Testis (tissue), 2 donors: ENCODE results near the gene FAM53B.

ENCODE experiments used
- CTCF ChIP-seq, 3 experiments: fragments of 450-650 bp in 2 of 3; fragments of 200-600 bp in 1 of 3; sonication (generic) in 1 of 3; IDR thresholded peaks; one replicate each; pipeline ENCODE4 v1.5.1; 2016 to 2019; ENCODE audit warnings: antibody characterized with exemption in 3 of 3, mild to moderate bottlenecking in 2 of 3, moderate library complexity in 1 of 3
- POLR2A ChIP-seq: fragments of 450-650 bp; IDR thresholded peaks from one replicate; pipeline ENCODE4 v1.6.1; 2017; ENCODE audit warnings: antibody characterized with exemption, mild to moderate bottlenecking, moderate library complexity

GRCh38 chr10:124588736-124589490 lies 155.3 kb downstream of the FAM53B start:
- TF ChIP-seq CTCF (IDR thresholded peaks at IDR 0.05) = no peak
- no peak for TF ChIP-seq POLR2A
